B cell (primary cell): ENCODE measurements around the gene GYS1. TPM values are rescaled to one million over a fixed set of nuclear protein-coding genes. Genes with fewer than 3 reads are reported as not detected.

Experiments used
- ATAC-seq: fragments of 200-7000 bp; cut with Tn5 transposase; one replicate; pipeline ENCODE4 v1.10.0; 2021; ENCODE audit warnings: low read depth, mild to moderate bottlenecking, moderate number of reproducible peaks, moderate library complexity
- CTCF ChIA-PET: fragments of 350-600 bp; sonication (Branson Sonifier 250); formaldehyde crosslinking; loops from one replicate; lab custom pipeline; 2021; ENCODE audit warnings: antibody characterized with exemption, inconsistent platforms; lab: Charles Lee
- POLR2A ChIA-PET: fragments of 350-600 bp; sonication (Branson Sonifier 250); formaldehyde crosslinking; loops from one replicate; lab custom pipeline; 2021; ENCODE audit warnings: antibody characterized with exemption; lab: Charles Lee
- DNase-seq: peaks from one replicate; pipeline ENCODE4 v3.0.0; 2013
- H2AFZ ChIP-seq: 2 replicates; pipeline ENCODE4 v1.6.1; 2012; ENCODE audit warnings: mild to moderate bottlenecking, low read depth, low read length; ENCODE audit not compliant: insufficient read depth, poor library complexity, severe bottlenecking
- H3K27ac ChIP-seq, 2 donors: 1 replicate in 1 of 2; 2 replicates in 1 of 2; pipeline ENCODE4 v1.5.1; 2012 to 2013; ENCODE audit warnings: low read length in 2 of 2, mild to moderate bottlenecking in 2 of 2, moderate library complexity in 1 of 2
- H3K27me3 ChIP-seq, 4 experiments: fragments of 200-600 bp in 1 of 4; sonication (generic) in 1 of 4; replicated peaks in 1 of 4; 1 replicate in 2 of 4; 2 replicates in 2 of 4; pipeline versions ENCODE4 v1.6.1 to v1.7.0; 2013 to 2016; ENCODE audit warnings: low read length in 3 of 4, mild to moderate bottlenecking in 2 of 4, mixed read lengths in 1 of 4, moderate library complexity in 1 of 4; ENCODE audit not compliant: insufficient read depth in 4 of 4, control insufficient read depth in 3 of 4; ENCODE audit errors: control extremely low read depth in 1 of 4
- H3K36me3 ChIP-seq, 2 experiments: replicated peaks in 1 of 2; 1 replicate in 1 of 2; 2 replicates in 1 of 2; pipeline versions ENCODE4 v1.6.1 to v1.7.1; 2013; ENCODE audit warnings: low read length in 1 of 2; ENCODE audit not compliant: insufficient read depth in 2 of 2, control insufficient read depth in 1 of 2; ENCODE audit errors: control extremely low read depth in 1 of 2, extremely low read depth in 1 of 2
- H3K4me1 ChIP-seq, 2 donors: fragments of 200-600 bp in 1 of 2; sonication (generic) in 1 of 2; 1 replicate in 1 of 2; 2 replicates in 1 of 2; pipeline versions ENCODE4 v1.5.1 to v1.6.1; 2013 to 2017; ENCODE audit warnings: low read length in 2 of 2; ENCODE audit not compliant: control insufficient read depth in 2 of 2, insufficient read depth in 2 of 2
- H3K4me2 ChIP-seq: replicated peaks from 2 replicates; pipeline ENCODE3; 2012; ENCODE audit warnings: mild to moderate bottlenecking, low read depth, low read length; ENCODE audit not compliant: poor library complexity, severe bottlenecking
- H3K4me3 ChIP-seq, 5 experiments: fragments of 200-600 bp in 1 of 5; sonication (generic) in 1 of 5; 1 replicate in 3 of 5; 2 replicates in 2 of 5; pipeline versions ENCODE4 v1.5.1 to v1.7.0; 2011 to 2016; ENCODE audit warnings: low read length in 4 of 5, mild to moderate bottlenecking in 4 of 5, low read depth in 2 of 5, control low read depth in 1 of 5, moderate library complexity in 1 of 5; ENCODE audit not compliant: insufficient read depth in 1 of 5; ENCODE audit errors: control extremely low read depth in 1 of 5, extremely low read depth in 1 of 5
- H3K79me2 ChIP-seq: fragments of 200-600 bp; sonication (generic); one replicate; pipeline ENCODE4 v1.6.0; 2016; ENCODE audit warnings: low read length; ENCODE audit not compliant: control insufficient read depth, insufficient read depth
- H3K9ac ChIP-seq: fragments of 200-600 bp; sonication (generic); 2 replicates; pipeline ENCODE4 v1.6.1; 2017; ENCODE audit warnings: mild to moderate bottlenecking, low read length, moderate library complexity
- H3K9me3 ChIP-seq, 3 donors: one replicate each; pipeline versions ENCODE4 v1.6.1 to v1.7.1; 2013; ENCODE audit warnings: low read length in 2 of 3; ENCODE audit not compliant: control insufficient read depth in 2 of 3, insufficient read depth in 1 of 3; ENCODE audit errors: control extremely low read depth in 1 of 3
- H4K20me1 ChIP-seq: 2 replicates; pipeline ENCODE4 v1.6.0; 2012; ENCODE audit warnings: mild to moderate bottlenecking, low read length; ENCODE audit not compliant: insufficient read depth, control insufficient read depth, poor library complexity, severe bottlenecking
- H3K27ac Mint-ChIP-seq: one replicate; pipeline ENCODE4 v1.8.0; 2021; ENCODE audit warnings: mixed read lengths
- H3K27me3 Mint-ChIP-seq: one replicate; pipeline ENCODE4 v1.8.0; 2021; ENCODE audit warnings: mixed read lengths
- H3K4me1 Mint-ChIP-seq: one replicate; pipeline ENCODE4 v1.8.0; 2021; ENCODE audit warnings: mixed read lengths
- H3K4me3 Mint-ChIP-seq: one replicate; pipeline ENCODE4 v1.8.0; 2021; ENCODE audit warnings: mixed read lengths
- H3K9me3 Mint-ChIP-seq: one replicate; pipeline ENCODE4 v1.8.0; 2022; ENCODE audit warnings: mixed read lengths; ENCODE audit not compliant: insufficient read depth
- EZH2 ChIP-seq: IDR thresholded peaks from 2 replicates; pipeline ENCODE4 v1.6.1; 2012; ENCODE audit warnings: borderline replicate concordance, low read depth, mild to moderate bottlenecking, moderate library complexity, low read length; ENCODE audit not compliant: insufficient read depth, poor library complexity, severe bottlenecking
- WGBS: methylation state at CpG from one replicate; pipeline ENCODE4 v1.1.5; 2013; ENCODE audit warnings: missing lambda C conversion rate; ENCODE audit not compliant: insufficient coverage; 5-methylcytosine and 5-hydroxymethylcytosine counted together
- intact Hi-C: fragments of 100-400 bp; cut with micrococcal nuclease; formaldehyde crosslinking; loops from one replicate; pipeline ENCODE4 v1.10.0; 2022
- polyA plus RNA-seq: library from polyadenylated mRNA; depleted of rRNA; stranded (reverse); fragments of >200 nt; gene quantifications from 2 replicates; pipeline ENCODE4 v1.2.3, GENCODE V29; 2012
- total RNA-seq, 2 donors: library from RNA; stranded (reverse); fragments of 120-200 nt in 1 of 2; gene quantifications; 1 replicate in 1 of 2; 2 replicates in 1 of 2; pipeline versions ENCODE4 v1.2.3 to v1.2.4, GENCODE V29; 2013 to 2022
- TF ChIP-seq, protein P1 (sequence below): fragments of 200-600 bp; IDR thresholded peaks from one replicate; pipeline ENCODE4 v1.8.0; 2022; ENCODE audit warnings: antibody characterized with exemption, mild to moderate bottlenecking

GYS1 gene
- total and polyA plus RNA-seq, 2 donors (not counting 1 experiment from before 2014, with no cell fraction given) = 28.9 to 62.7 TPM

DNA sequence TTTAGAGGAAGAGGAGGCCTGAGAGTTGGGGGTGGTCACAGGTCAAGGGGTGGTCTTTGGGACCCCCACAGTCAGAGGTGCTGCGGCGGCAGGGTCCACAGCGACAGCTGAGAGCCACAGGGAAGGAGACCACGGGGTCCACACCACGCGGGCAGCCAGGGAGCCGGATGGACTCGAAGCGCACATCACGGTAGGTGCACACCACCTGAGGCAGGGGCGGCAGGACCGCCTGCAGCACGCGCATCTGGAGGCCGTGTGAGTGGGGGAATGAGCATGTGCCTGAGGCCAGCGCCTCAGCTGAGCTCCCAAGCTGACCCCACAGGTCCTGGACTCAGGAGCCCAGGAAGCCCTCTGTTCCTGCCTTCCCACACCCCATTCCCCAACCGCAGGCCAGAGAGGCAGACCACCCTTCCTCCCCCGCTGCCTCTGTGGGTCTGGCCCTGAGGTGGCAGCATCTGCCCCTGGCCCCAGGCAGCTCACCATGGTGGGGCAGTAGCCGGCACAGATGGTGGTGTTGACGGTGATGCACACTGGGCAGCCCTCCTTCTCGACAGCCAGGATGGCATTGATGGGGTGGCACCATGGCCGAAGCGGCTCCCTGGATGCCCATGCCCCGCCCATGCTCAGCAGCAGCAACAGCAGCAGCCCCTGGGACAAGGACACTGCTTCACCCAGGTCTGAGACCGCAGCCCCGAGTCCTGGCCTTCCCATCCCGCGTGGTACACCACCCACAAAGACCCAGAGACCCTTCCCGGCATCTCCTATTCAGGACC, 23.1 kb upstream of the GYS1 start:
- intact Hi-C loops = no loop called here

DNA sequence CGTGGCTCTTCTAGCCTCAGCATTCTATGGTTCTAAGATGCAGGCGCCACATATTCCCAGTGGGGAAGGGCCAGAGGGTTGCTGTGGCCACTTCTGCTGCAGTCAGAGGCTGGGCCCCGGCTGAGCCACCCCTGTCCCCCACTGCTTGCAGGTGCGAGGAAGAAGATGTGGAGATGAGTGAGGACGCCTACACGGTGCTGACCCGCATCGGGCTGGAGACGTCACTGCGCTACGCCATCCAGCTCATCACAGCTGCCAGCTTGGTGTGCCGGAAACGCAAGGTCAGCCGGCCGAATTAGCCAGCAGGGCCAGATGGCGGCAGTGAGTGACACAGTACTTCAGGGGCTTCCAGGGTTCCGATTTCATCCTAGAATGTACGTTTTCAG, 21.8 kb upstream of the GYS1 start:
- ATAC-seq = no peak
- TF ChIP-seq, protein P1, sequence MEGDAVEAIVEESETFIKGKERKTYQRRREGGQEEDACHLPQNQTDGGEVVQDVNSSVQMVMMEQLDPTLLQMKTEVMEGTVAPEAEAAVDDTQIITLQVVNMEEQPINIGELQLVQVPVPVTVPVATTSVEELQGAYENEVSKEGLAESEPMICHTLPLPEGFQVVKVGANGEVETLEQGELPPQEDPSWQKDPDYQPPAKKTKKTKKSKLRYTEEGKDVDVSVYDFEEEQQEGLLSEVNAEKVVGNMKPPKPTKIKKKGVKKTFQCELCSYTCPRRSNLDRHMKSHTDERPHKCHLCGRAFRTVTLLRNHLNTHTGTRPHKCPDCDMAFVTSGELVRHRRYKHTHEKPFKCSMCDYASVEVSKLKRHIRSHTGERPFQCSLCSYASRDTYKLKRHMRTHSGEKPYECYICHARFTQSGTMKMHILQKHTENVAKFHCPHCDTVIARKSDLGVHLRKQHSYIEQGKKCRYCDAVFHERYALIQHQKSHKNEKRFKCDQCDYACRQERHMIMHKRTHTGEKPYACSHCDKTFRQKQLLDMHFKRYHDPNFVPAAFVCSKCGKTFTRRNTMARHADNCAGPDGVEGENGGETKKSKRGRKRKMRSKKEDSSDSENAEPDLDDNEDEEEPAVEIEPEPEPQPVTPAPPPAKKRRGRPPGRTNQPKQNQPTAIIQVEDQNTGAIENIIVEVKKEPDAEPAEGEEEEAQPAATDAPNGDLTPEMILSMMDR = no peak
- no peak for TF ChIP-seq EZH2
- no peak overlapping the region for H2AFZ ChIP-seq
- H3K27me3 ChIP-seq = peaks cover 0 to 9% (median 2%) of the 10 kb centered on the region in 4 experiments
- CTCF ChIA-PET = no interaction called here
- peaks cover 0 to 26% of the 10 kb centered on the region in 2 experiments for H3K36me3 ChIP-seq
- H4K20me1 ChIP-seq = no peaks in the 10 kb centered on the region
- DNase-seq = no peak
- intact Hi-C loops = no loop called here
- Mint-ChIP-seq H3K27me3 (no peaks in the 10 kb centered on the region), H3K27ac (no peak overlapping the region), H3K9me3 (no peaks in the 10 kb centered on the region), H3K4me1 (peaks cover 18% of the 10 kb centered on the region), H3K4me3 (no peak overlapping the region)
- no peak overlapping the region for H3K9ac ChIP-seq
- no peaks in the 10 kb centered on the region for H3K79me2 ChIP-seq
- POLR2A ChIA-PET = no interaction called here
- H3K4me1 ChIP-seq = peaks cover 15 to 25% of the 10 kb centered on the region in 2 donors
- 93% methylated on average over 18 of the region's 18 CpGs for WGBS
- H3K27ac ChIP-seq = no peak overlapping the region
- H3K4me2 ChIP-seq = no peak overlapping the region
- no peak overlapping the region for H3K4me3 ChIP-seq
- H3K9me3 ChIP-seq = no peaks in the 10 kb centered on the region

More for the DNA sequence above, 23.1 kb upstream of the GYS1 start:
- CTCF ChIA-PET = no interaction called here
- H3K4me1 ChIP-seq = peaks cover 24 to 38% of the 10 kb centered on the region in 2 donors
- ATAC-seq (no peak), DNase-seq (peak; percentile 11)
- Mint-ChIP-seq H3K9me3 (no peaks in the 10 kb centered on the region), H3K27ac (no peak overlapping the region), H3K4me1 (peaks cover 31% of the 10 kb centered on the region), H3K4me3 (peak overlapping the region; percentile 39), H3K27me3 (no peaks in the 10 kb centered on the region)
- WGBS = 98% methylated on average over 15 of the region's 29 CpGs
- H4K20me1 ChIP-seq = no peaks in the 10 kb centered on the region
- no peak overlapping the region for H3K4me2 ChIP-seq
- peaks cover 0 to 15% of the 10 kb centered on the region in 2 experiments for H3K36me3 ChIP-seq
- POLR2A ChIA-PET = no interaction called here
- no peak overlapping the region for H2AFZ ChIP-seq
- H3K9me3 ChIP-seq = no peaks in the 10 kb centered on the region
- H3K9ac ChIP-seq = no peak overlapping the region
- no peaks in the 10 kb centered on the region for H3K79me2 ChIP-seq
- H3K4me3 ChIP-seq = no peak overlapping the region
- H3K27me3 ChIP-seq = peaks cover 0 to 9% (median 2%) of the 10 kb centered on the region in 4 experiments
- H3K27ac ChIP-seq = no peak overlapping the region
- TF ChIP-seq, protein P1 = no peak
- no peak for TF ChIP-seq EZH2
